ENCODE results near the gene OR11G2.
"Not testable (repeated sequence)": the region's sequence is repeated elsewhere in the genome, so short reads cannot be mapped to it uniquely, and the experiment has no call there.

Gene OR11G2

GRCh38 chr14:20195911-20196310 lies 5.2 kb downstream of the OR11G2 start:
- no peak for DNase-seq (ENCODE audit: low read depth)
- no peak overlapping the region for H3K4me3 ChIP-seq (ENCODE audit: low read depth, low read length)
- TF ChIP-seq, protein P1, sequence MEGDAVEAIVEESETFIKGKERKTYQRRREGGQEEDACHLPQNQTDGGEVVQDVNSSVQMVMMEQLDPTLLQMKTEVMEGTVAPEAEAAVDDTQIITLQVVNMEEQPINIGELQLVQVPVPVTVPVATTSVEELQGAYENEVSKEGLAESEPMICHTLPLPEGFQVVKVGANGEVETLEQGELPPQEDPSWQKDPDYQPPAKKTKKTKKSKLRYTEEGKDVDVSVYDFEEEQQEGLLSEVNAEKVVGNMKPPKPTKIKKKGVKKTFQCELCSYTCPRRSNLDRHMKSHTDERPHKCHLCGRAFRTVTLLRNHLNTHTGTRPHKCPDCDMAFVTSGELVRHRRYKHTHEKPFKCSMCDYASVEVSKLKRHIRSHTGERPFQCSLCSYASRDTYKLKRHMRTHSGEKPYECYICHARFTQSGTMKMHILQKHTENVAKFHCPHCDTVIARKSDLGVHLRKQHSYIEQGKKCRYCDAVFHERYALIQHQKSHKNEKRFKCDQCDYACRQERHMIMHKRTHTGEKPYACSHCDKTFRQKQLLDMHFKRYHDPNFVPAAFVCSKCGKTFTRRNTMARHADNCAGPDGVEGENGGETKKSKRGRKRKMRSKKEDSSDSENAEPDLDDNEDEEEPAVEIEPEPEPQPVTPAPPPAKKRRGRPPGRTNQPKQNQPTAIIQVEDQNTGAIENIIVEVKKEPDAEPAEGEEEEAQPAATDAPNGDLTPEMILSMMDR (IDR thresholded peaks at IDR 0.05; ENCODE audit: insufficient read depth, low read depth, low read length, missing control alignments), result no peak

- TF ChIP-seq, protein P1 (IDR thresholded peaks at IDR 0.05; ENCODE audit: insufficient read depth, low read depth, low read length, missing control alignments), result no peak
- no peak for DNase-seq (ENCODE audit: low read depth)
- no peak overlapping the region for H3K4me3 ChIP-seq (ENCODE audit: low read depth, low read length)
Measured at GRCh38 chr14:20197459-20197858, 6.8 kb downstream of the OR11G2 start.

DNA sequence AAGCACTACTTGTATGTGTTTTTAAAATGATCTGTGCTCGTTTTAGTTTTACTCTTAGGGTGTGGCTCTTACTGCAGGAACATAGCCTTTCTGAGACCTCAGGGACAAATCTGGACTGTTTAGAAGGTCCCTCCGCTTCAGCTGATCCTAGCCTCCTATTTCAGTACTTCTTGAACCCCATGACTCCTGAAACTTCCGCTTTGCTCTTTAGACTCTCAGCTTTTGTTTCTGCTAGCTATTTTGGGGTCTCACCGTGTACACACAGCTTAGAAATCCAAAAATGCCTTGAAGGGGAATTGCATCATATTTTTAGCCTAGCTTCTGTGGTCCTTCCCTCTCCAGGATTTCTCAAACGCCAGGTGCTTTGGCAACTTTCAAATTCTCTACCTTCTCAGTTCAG lies 8.3 kb downstream of the OR11G2 start:
- TF ChIP-seq, protein P1 (IDR thresholded peaks at IDR 0.05; ENCODE audit: insufficient read depth, low read depth, low read length, missing control alignments), result no peak
- H3K4me3 ChIP-seq (ENCODE audit: low read depth, low read length), result no peak overlapping the region
- no peak for DNase-seq (ENCODE audit: low read depth)

DNA sequence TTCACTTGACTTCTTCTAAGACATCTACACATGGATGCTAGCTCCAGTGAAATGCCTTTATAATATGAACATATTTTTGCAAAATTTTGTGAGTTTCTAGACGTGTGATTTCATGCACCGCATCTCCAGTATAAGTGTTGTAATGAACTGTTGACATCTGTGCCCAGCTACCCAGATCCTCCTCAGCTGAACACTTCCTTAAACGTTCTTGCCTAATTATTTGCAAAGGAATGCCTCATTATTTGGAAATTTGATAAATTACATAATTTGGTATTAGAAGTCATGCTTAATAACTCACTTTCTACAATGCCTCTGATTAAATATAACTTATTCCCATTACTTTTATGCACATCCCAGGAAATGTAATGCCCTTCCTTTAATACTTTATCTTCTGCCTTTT lies 14.0 kb downstream of the OR11G2 start:
- no peak for DNase-seq (ENCODE audit: low read depth)
- H3K4me3 ChIP-seq (ENCODE audit: low read depth, low read length), result no peak overlapping the region
- TF ChIP-seq, protein P1 (IDR thresholded peaks at IDR 0.05; ENCODE audit: insufficient read depth, low read depth, low read length, missing control alignments), result no peak

- H3K4me3 ChIP-seq (ENCODE audit: low read depth, low read length), result no peak overlapping the region
- TF ChIP-seq, protein P1 (IDR thresholded peaks at IDR 0.05; ENCODE audit: insufficient read depth, low read depth, low read length, missing control alignments), result no peak
- no peak for DNase-seq (ENCODE audit: low read depth)
Measured at GRCh38 chr14:20209595-20209994, 18.9 kb downstream of the OR11G2 start.

DNA sequence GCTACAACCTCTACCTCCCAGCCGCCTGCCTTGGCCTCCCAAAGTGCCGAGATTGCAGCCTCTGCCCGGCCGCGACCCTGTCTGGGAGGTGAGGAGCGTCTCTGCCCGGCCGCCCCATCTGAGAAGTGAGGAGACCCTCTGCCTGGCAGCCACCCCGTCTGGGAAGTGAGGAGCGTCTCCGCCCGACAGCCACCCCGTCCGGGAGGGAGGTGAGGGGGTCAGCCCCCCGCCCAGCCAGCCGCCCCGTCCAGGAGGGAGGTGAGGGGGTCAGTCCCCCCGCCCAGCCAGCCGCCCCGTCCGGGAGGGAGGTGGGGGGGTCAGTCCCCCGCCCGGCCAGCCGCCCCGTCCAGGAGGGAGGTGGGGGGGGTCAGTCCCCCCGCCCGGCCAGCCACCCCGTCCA lies 21.7 kb downstream of the OR11G2 start:
- H3K4me3 ChIP-seq (ENCODE audit: low read depth, low read length); DNase-seq (ENCODE audit: low read depth): not testable (repeated sequence)

DNA sequence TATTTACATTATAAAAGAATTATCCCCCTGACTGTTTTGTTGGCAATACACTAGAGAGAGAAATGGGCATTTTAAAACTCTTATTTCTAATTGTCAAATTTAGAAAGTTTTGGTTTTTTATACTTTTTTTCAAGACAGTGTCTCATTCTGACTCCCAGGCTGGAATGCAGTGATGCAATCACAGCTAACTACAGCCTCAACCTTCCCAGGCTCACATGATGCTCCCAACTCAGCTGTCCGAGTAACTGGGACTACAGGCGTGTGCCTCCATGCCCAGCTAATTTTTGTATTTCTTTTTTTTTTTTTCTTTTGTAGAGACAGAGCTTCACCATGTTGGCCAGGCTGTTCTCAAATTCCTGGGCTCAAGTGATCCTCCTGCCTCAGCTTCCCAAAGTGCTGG lies 24.5 kb downstream of the OR11G2 start:
- TF ChIP-seq, protein P1 (IDR thresholded peaks at IDR 0.05; ENCODE audit: insufficient read depth, low read depth, low read length, missing control alignments), result no peak
- H3K4me3 ChIP-seq (ENCODE audit: low read depth, low read length), result no peak overlapping the region
- DNase-seq (ENCODE audit: low read depth), result no peak

Data from GM12865 (cell line).